Measurements from ENCODE around the gene TRPC3.

GRCh38 chr4:121950212-121950679 is 1.6 kb downstream of the TRPC3 start:
- TF ChIP-seq PATZ1 (CRISPR knock-in tag; IDR thresholded peaks at IDR 0.05; ENCODE audit: borderline replicate concordance), result no peak
- no peak for TF ChIP-seq ZFP30 (CRISPR knock-in tag; IDR thresholded peaks at IDR 0.05)
- TF ChIP-seq POU6F1 (CRISPR knock-in tag; IDR thresholded peaks at IDR 0.05; ENCODE audit: borderline replicate concordance, low read depth), result no peak
- no peak for TF ChIP-seq ZFP3 (CRISPR knock-in tag; IDR thresholded peaks at IDR 0.05)
- no peak for TF ChIP-seq GLIS3 (CRISPR knock-in tag; IDR thresholded peaks at IDR 0.05)
- TF ChIP-seq ZNF565 (CRISPR knock-in tag; conservative IDR thresholded peaks at IDR 0.05; ENCODE audit: low read depth), result no peak
- TF ChIP-seq ISL1 (CRISPR knock-in tag; IDR thresholded peaks at IDR 0.05), result no peak
- TF ChIP-seq SNAI2 (CRISPR knock-in tag; IDR thresholded peaks at IDR 0.05), result no peak
- TF ChIP-seq BACH2 (CRISPR knock-in tag; IDR thresholded peaks at IDR 0.05; ENCODE audit: borderline replicate concordance), result no peak
- TF ChIP-seq ESRRG (CRISPR knock-in tag; IDR thresholded peaks at IDR 0.05), result no peak

Data from SK-N-SH treated with all-trans-retinoic acid at 6 μM for 48 hours (cell line).